Measurements from ENCODE around the gene APOBEC4. TPM values are rescaled to one million over a fixed set of nuclear protein-coding genes. Genes with fewer than 3 reads are reported as not detected.

The APOBEC4 gene, protein sequence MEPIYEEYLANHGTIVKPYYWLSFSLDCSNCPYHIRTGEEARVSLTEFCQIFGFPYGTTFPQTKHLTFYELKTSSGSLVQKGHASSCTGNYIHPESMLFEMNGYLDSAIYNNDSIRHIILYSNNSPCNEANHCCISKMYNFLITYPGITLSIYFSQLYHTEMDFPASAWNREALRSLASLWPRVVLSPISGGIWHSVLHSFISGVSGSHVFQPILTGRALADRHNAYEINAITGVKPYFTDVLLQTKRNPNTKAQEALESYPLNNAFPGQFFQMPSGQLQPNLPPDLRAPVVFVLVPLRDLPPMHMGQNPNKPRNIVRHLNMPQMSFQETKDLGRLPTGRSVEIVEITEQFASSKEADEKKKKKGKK
- total RNA-seq (2022) = not detected in 2 replicates
- percentile 13 among the genes with signal in this experiment for Bru-seq, nascent RNA
- not detected for BruChase-seq, experiment 1, labeled RNA remaining after a 2-hour chase
- BruChase-seq, experiment 2, labeled RNA remaining after a 6-hour chase = not detected
- long read RNA-seq = 0 reads

DNA sequence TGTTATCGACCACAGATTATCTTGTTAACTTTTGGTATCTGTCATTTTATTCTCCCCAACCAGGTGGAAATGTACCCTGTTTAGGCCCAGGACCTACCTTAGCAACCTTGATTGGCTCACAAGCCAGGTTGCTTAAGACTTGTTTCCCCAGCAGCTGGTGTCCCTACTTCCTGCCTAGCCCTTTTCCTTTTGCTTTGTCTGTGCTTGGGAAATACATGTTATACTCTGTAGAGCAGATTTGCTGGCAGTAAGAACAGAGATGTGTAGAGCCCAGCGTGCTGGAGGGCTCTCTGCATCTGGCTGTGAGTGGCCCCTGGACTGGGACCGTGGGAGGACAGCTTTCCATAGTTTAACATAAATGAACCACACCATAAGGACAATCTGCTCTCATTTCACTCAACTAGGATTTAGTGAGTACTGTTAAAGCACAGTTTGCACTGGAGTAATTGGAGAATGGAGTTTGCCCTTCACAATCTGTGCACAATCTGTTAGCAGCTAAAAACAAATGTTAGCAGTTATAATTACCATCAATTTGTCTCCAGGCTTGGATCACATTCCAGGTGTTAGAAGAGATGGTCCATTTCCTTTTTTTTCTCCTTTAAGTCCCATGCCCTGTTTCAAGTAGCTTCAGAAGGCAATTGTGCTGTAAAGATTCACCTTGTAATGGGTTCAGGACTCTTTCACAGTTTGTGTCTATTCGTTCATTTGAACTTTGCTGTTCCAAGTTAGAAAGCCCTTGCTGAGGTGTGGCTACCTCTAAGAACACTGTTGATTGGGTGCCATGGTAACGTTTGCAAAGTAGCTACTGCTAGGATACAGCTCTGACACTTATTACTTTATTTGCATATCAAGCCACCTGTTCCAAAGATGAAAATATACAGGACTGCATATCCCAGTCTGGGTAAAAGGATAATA, at the start of gene APOBEC4:
Gene APOBEC4, minus strand, starts transcription at position 770 of the 915 bp plus-strand sequence. CDS start 4,535 bp downstream, outside the sequence.
- H3K4me3 ChIP-seq (ENCODE audit: low read depth, low read length) = no peak within 1 kb of the TSS
- no peaks in the 10 kb centered on the region for H3K9me3 ChIP-seq
- Mint-ChIP-seq H3K4me1 (ENCODE audit: low read depth, unreplicated experiment) (peaks cover 48% of the 10 kb centered on the region), H3K9me3 (ENCODE audit: unreplicated experiment) (no peaks in the 10 kb centered on the region), H3K36me3 (ENCODE audit: insufficient read depth, unreplicated experiment) (no peaks in the 10 kb centered on the region), H3K4me3 (ENCODE audit: unreplicated experiment) (no peak within 1 kb of the TSS), H3K27me3 (ENCODE audit: insufficient read depth, unreplicated experiment) (no peaks in the 10 kb centered on the region), H3K27ac (ENCODE audit: unreplicated experiment) (peak within 1 kb of the TSS; percentile 47)
- intact Hi-C loops (cut with micrococcal nuclease; ENCODE audit: unreplicated experiment) = loop anchor here (5.0 kb wide), 1 partner anchor 84 kb away; no protein-coding TSS in a partner anchor
- CTCF ChIA-PET = interaction anchor here (1.2 kb wide), 1 partner anchor 32 kb away, joined by 3 read pairs; no protein-coding TSS in a partner anchor
- DNase-seq = no peak
- POLR2A ChIA-PET = interaction anchor here (0.5 kb wide), 1 partner anchor 398 kb away, joined by 5 read pairs; the partner anchor contains the start of gene TSEN15
- peaks cover 37% of the 10 kb centered on the region for H3K4me1 ChIP-seq
- BruUV-seq (replicated peaks) = no TSS peak
- TF ChIP-seq, protein P1, sequence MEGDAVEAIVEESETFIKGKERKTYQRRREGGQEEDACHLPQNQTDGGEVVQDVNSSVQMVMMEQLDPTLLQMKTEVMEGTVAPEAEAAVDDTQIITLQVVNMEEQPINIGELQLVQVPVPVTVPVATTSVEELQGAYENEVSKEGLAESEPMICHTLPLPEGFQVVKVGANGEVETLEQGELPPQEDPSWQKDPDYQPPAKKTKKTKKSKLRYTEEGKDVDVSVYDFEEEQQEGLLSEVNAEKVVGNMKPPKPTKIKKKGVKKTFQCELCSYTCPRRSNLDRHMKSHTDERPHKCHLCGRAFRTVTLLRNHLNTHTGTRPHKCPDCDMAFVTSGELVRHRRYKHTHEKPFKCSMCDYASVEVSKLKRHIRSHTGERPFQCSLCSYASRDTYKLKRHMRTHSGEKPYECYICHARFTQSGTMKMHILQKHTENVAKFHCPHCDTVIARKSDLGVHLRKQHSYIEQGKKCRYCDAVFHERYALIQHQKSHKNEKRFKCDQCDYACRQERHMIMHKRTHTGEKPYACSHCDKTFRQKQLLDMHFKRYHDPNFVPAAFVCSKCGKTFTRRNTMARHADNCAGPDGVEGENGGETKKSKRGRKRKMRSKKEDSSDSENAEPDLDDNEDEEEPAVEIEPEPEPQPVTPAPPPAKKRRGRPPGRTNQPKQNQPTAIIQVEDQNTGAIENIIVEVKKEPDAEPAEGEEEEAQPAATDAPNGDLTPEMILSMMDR (IDR thresholded peaks at IDR 0.05; ENCODE audit: insufficient read depth in 1 of 2, low read depth in 1 of 2, low read length in 1 of 2, severe bottlenecking in 1 of 2, unreplicated experiment in 1 of 2) = no peak
- H3K27me3 ChIP-seq (replicated peaks; ENCODE audit: control insufficient read depth, insufficient read depth, low read length) = no peaks in the 10 kb centered on the region
- no peaks in the 10 kb centered on the region for H3K36me3 ChIP-seq (ENCODE audit: control insufficient read depth, insufficient read depth, low read length)

DNA sequence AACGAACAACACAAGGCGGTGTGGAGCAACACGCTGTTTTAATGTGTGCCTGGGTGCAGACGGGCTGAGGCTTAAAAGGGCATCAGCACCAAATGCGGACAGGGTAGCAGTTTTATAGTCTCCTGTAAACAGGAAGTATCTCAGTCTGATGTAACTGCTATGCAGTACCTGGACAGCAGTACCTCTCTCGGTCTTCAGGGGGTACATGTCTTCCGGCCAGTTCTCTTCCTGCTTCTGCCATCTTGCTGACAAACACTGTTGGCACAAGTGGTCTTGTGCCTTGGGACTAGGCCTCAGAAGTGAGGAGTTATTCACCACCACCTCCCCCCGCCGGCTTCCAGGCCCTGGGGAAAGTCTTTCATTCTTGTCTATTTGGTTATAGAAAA, 49.7 kb upstream of the APOBEC4 start:
- Mint-ChIP-seq H3K27me3 (ENCODE audit: insufficient read depth, unreplicated experiment) (no peaks in the 10 kb centered on the region), H3K36me3 (ENCODE audit: insufficient read depth, unreplicated experiment) (peaks cover 21% of the 10 kb centered on the region), H3K4me3 (ENCODE audit: unreplicated experiment) (no peak overlapping the region), H3K27ac (ENCODE audit: unreplicated experiment) (peak overlapping the region; percentile 40), H3K4me1 (ENCODE audit: low read depth, unreplicated experiment) (peaks cover 20% of the 10 kb centered on the region), H3K9me3 (ENCODE audit: unreplicated experiment) (no peaks in the 10 kb centered on the region)
- DNase-seq = no peak
- H3K36me3 ChIP-seq (ENCODE audit: control insufficient read depth, insufficient read depth, low read length) = no peaks in the 10 kb centered on the region; the same call in 1 of the 2 replicates
- POLR2A ChIA-PET = no interaction called here
- BruUV-seq (replicated peaks) = no TSS peak
- H3K4me1 ChIP-seq = peaks cover 31% of the 10 kb centered on the region
- H3K4me3 ChIP-seq (ENCODE audit: low read depth, low read length) = no peak overlapping the region
- TF ChIP-seq, protein P1 (IDR thresholded peaks at IDR 0.05; ENCODE audit: insufficient read depth in 1 of 2, low read depth in 1 of 2, low read length in 1 of 2, severe bottlenecking in 1 of 2, unreplicated experiment in 1 of 2) = no peak
- no peaks in the 10 kb centered on the region for H3K9me3 ChIP-seq
- H3K27me3 ChIP-seq (replicated peaks; ENCODE audit: control insufficient read depth, insufficient read depth, low read length) = no peaks in the 10 kb centered on the region
- CTCF ChIA-PET = no interaction called here
- intact Hi-C loops (cut with micrococcal nuclease; ENCODE audit: unreplicated experiment) = no loop called here
